OCI-LY7 (cell line): ENCODE measurements around the gene SRGAP3. TPM values are rescaled to one million over a fixed set of nuclear protein-coding genes. Genes with fewer than 3 reads are reported as not detected.

Source experiments
- BruUV-seq: library from RNA; stranded (reverse); fragments of 400-500 nt; replicated peaks from 2 replicates; lab custom pipeline; 2021; lab: Mats Ljungman, UMichigan
- CTCF ChIA-PET: fragments of 300-600 bp; sonication (Branson Sonifier 250); formaldehyde crosslinking; loops from one replicate; lab custom pipeline; 2022; ENCODE audit warnings: antibody characterized with exemption; ENCODE audit not compliant: unreplicated experiment; lab: Charles Lee
- POLR2A ChIA-PET: fragments of 300-600 bp; sonication (Branson Sonifier 250); formaldehyde crosslinking; loops from one replicate; lab custom pipeline; 2022; ENCODE audit warnings: antibody characterized with exemption; lab: Charles Lee
- DNase-seq: peaks from one replicate; pipeline ENCODE4 v3.0.0-alpha.2; 2015; ENCODE audit warnings: low spot score
- H2AFZ ChIP-seq: fragments of 200-600 bp; sonication (generic), shearing (Covaris generic); 2 replicates; pipeline ENCODE4 v1.6.1; 2014; ENCODE audit warnings: mild to moderate bottlenecking, antibody characterized with exemption, low read length, moderate library complexity
- H3K27ac ChIP-seq: fragments of 200-600 bp; sonication (generic); 2 replicates; pipeline ENCODE4 v1.5.1; 2014; ENCODE audit warnings: mixed run types, low read depth, mild to moderate bottlenecking, moderate library complexity, low read length, inconsistent platforms; ENCODE audit not compliant: poor library complexity, severe bottlenecking
- H3K36me3 ChIP-seq: fragments of 200-600 bp; sonication (generic); 2 replicates; pipeline ENCODE4 v1.6.1; 2014; ENCODE audit warnings: mild to moderate bottlenecking, antibody characterized with exemption, low read length, moderate library complexity, mixed read lengths; ENCODE audit not compliant: insufficient read depth
- H3K4me1 ChIP-seq: fragments of 200-600 bp; sonication (generic); 2 replicates; pipeline ENCODE4 v1.5.1; 2014; ENCODE audit warnings: mild to moderate bottlenecking, low read length; ENCODE audit not compliant: insufficient read depth, poor library complexity, severe bottlenecking
- H3K4me2 ChIP-seq: fragments of 200-600 bp; sonication (generic); 2 replicates; pipeline ENCODE4 v1.6.1; 2014; ENCODE audit warnings: mild to moderate bottlenecking, low read length
- H3K4me3 ChIP-seq: fragments of 200-600 bp; sonication (generic); 2 replicates; pipeline ENCODE4 v1.5.1; 2014; ENCODE audit warnings: mild to moderate bottlenecking, low read depth, low read length; ENCODE audit not compliant: poor library complexity, severe bottlenecking
- H3K79me2 ChIP-seq: fragments of 200-600 bp; sonication (generic); 2 replicates; pipeline ENCODE4 v1.6.1; 2016; ENCODE audit warnings: low read depth, mild to moderate bottlenecking, low read length, moderate library complexity, mixed read lengths; ENCODE audit not compliant: insufficient read depth
- H3K9me2 ChIP-seq: fragments of 200-600 bp; sonication (generic); 2 replicates; pipeline ENCODE4 v1.6.1; 2016; ENCODE audit warnings: mild to moderate bottlenecking, low read length, mixed read lengths; ENCODE audit not compliant: insufficient read depth
- H3K9me3 ChIP-seq: fragments of 200-600 bp; sonication (generic); 2 replicates; pipeline ENCODE4 v1.6.1; 2014; ENCODE audit warnings: mild to moderate bottlenecking, mixed run types, low read length, mixed read lengths
- H4K20me1 ChIP-seq: fragments of 200-600 bp; sonication (generic); 2 replicates; pipeline ENCODE4 v1.6.1; 2014; ENCODE audit warnings: mild to moderate bottlenecking, antibody characterized with exemption, low read length, moderate library complexity, mixed read lengths; ENCODE audit not compliant: insufficient read depth
- EZH2phosphoT487 ChIP-seq: fragments of 200-600 bp; sonication (generic); IDR thresholded peaks from 2 replicates; pipeline ENCODE4 v1.6.1; 2018; ENCODE audit warnings: low read depth, borderline replicate concordance, mild to moderate bottlenecking, mixed run types, antibody characterized with exemption, low read length, moderate library complexity, mixed read lengths
- intact Hi-C: fragments of 100-400 bp; cut with micrococcal nuclease; formaldehyde crosslinking; loops from one replicate; pipeline ENCODE4 v1.10.0; 2022; ENCODE audit not compliant: unreplicated experiment
- total RNA-seq, 2 experiments: library from RNA; depleted of rRNA in 1 of 2; stranded (reverse); fragments of >200 nt in 1 of 2; shearing (Covaris generic) in 1 of 2; gene quantifications; 2 replicates each; pipeline ENCODE4 v1.2.3, GENCODE V29; 2014 to 2022
- TF ChIP-seq, protein P1 (sequence below): fragments of 200-600 bp; sonication (generic); conservative IDR thresholded peaks from 2 replicates; pipeline ENCODE4 v1.5.1; 2014; ENCODE audit warnings: mild to moderate bottlenecking, antibody characterized with exemption, low read length, moderate library complexity, mixed read lengths

Gene SRGAP3
- total RNA-seq, 2 experiments from 2014 or later, result 1.5 to 1.7 TPM

GRCh38 chr3:9198899-9199335 lies 50.5 kb downstream of the SRGAP3 start:
- no peak overlapping the region for H3K4me2 ChIP-seq
- H3K4me1 ChIP-seq, result no peaks in the 10 kb centered on the region
- BruUV-seq, result no TSS peak
- no peaks in the 10 kb centered on the region for H4K20me1 ChIP-seq
- no peak overlapping the region for H2AFZ ChIP-seq
- no peak overlapping the region for H3K27ac ChIP-seq
- TF ChIP-seq, protein P1, sequence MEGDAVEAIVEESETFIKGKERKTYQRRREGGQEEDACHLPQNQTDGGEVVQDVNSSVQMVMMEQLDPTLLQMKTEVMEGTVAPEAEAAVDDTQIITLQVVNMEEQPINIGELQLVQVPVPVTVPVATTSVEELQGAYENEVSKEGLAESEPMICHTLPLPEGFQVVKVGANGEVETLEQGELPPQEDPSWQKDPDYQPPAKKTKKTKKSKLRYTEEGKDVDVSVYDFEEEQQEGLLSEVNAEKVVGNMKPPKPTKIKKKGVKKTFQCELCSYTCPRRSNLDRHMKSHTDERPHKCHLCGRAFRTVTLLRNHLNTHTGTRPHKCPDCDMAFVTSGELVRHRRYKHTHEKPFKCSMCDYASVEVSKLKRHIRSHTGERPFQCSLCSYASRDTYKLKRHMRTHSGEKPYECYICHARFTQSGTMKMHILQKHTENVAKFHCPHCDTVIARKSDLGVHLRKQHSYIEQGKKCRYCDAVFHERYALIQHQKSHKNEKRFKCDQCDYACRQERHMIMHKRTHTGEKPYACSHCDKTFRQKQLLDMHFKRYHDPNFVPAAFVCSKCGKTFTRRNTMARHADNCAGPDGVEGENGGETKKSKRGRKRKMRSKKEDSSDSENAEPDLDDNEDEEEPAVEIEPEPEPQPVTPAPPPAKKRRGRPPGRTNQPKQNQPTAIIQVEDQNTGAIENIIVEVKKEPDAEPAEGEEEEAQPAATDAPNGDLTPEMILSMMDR, result no peak
- no peak for TF ChIP-seq EZH2phosphoT487
- CTCF ChIA-PET, result no interaction called here
- no peak overlapping the region for H3K4me3 ChIP-seq
- no peaks in the 10 kb centered on the region for H3K79me2 ChIP-seq
- POLR2A ChIA-PET, result no interaction called here
- DNase-seq, result no peak
- H3K36me3 ChIP-seq, result no peaks in the 10 kb centered on the region
- intact Hi-C loops, result no loop called here
- no peaks in the 10 kb centered on the region for H3K9me3 ChIP-seq
- H3K9me2 ChIP-seq, result no peaks in the 10 kb centered on the region

- TF ChIP-seq, protein P1, result no peak
- TF ChIP-seq EZH2phosphoT487, result no peak
- Histone ChIP-seq H3K4me2 (no peak overlapping the region), H3K4me3 (no peak overlapping the region), H3K79me2 (no peaks in the 10 kb centered on the region), H3K36me3 (no peaks in the 10 kb centered on the region), H3K9me2 (no peaks in the 10 kb centered on the region), H3K4me1 (no peaks in the 10 kb centered on the region), H4K20me1 (no peaks in the 10 kb centered on the region), H2AFZ (no peak overlapping the region), H3K9me3 (no peaks in the 10 kb centered on the region), H3K27ac (no peak overlapping the region)
- BruUV-seq, result no TSS peak
- no peak for DNase-seq
- CTCF ChIA-PET, result no interaction called here
- POLR2A ChIA-PET, result no interaction called here
- intact Hi-C loops, result no loop called here
Observed at GRCh38 chr3:9198261-9198660, 51.2 kb downstream of the SRGAP3 start.

DNA sequence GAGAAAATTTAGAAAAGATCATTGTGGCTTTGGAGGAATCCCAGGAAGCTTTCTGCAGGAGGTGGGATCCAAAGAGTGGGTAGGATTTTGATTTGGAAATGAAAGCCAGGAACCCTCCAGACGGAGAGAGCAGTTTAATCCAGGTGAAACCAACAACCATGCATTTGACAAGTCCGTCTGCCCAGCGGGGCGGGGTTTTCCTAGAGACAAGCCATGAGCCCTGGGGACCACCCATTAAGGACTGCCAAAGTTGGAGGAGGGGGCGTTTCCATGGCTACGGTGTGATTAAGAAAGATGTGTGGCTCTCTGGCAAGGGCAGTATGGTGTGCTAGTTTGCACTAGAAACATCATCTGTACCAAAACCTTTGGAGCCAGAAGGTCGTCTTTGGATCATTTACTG lies 53.4 kb downstream of the SRGAP3 start:
- no peak for DNase-seq
- Histone ChIP-seq H3K36me3 (no peaks in the 10 kb centered on the region), H3K27ac (no peak overlapping the region), H4K20me1 (no peaks in the 10 kb centered on the region), H3K4me2 (no peak overlapping the region), H3K4me3 (no peak overlapping the region), H3K9me2 (no peaks in the 10 kb centered on the region), H3K4me1 (no peaks in the 10 kb centered on the region), H2AFZ (no peak overlapping the region), H3K9me3 (no peaks in the 10 kb centered on the region), H3K79me2 (no peaks in the 10 kb centered on the region)
- no peak for TF ChIP-seq EZH2phosphoT487
- intact Hi-C loops, result no loop called here
- ChIA-PET POLR2A (no interaction called here), CTCF (no interaction called here)
- no TSS peak for BruUV-seq
